GM18511 (cell line): Measurements from ENCODE around the gene NDUFAF3.

ENCODE experiments used
- ATAC-seq: cut with Tn5 transposase; IDR thresholded peaks from one replicate; pipeline ENCODE4 v1.9.1; 2021; ENCODE audit warnings: mild to moderate bottlenecking, moderate library complexity; ENCODE audit not compliant: unreplicated experiment

Gene NDUFAF3

GRCh38 chr3:49017971-49018706 is 3.8 kb upstream of the NDUFAF3 start, which contains the start of gene DALRD3:
DALRD3 (minus strand) TSS chr3:49018580; CDS start chr3:49018564, 16 bp downstream.
- no peak for ATAC-seq

DNA sequence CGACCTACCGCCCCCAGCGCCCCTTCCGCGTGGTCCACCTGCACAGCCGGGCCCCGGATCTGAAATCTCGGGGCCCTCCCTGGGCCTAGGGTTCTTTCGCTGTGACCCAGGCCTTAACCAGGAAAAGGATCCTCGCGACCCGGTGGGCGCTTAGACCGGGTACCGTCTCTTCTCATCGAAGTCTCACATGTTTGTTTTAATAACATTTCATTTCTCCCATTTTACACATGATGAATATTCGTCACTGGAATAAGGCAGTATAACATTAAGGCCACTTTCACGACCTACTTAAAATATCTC is 3.3 kb upstream of the NDUFAF3 start:
- ATAC-seq, result no peak

GRCh38 chr3:49019941-49020329 is 2.0 kb upstream of the NDUFAF3 start:
- ATAC-seq, result no peak

DNA sequence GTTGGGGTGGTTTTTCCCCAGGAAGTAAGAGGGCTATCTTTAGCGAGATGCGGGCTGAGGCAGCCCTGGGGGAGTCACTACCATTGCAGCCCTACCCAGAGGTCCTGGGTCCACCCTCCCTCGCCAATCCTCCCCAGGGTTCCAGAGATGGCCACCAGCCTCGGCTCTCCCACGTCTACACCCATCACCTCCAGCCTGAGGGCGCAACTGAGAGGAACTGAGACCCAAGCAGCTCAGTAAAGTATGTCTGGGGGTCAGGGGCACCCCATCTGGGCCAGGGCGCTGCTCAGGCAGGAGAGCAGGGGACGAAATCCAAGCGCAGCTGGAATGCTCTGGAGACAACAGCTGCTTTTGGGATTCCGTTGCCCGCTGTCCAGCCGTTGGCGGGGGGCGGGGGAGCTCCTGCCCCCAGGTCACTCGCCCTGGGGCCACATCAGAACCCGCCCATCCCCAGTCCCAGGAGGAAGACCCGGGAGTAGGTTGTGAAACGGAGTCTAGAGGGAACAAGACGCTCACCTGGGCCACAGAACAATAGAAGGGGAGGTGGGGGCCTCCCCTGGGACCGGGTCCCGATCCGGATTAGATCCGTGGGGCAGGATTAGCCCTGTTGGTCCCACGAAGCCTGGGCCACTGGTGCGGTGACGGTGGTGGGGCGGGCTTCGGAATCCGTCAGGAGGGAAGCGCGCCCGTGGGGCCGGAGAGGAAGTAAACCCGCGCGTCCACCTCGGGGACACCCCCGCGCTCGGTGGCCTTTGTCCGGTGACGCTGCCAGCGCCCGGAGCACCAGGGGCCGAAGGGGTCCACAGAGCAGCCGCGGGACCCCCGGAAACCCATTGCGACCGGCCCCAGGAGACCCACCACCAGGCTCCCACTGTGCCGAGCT is 1.4 kb upstream of the NDUFAF3 start:
- peak; percentile 0 for ATAC-seq

DNA sequence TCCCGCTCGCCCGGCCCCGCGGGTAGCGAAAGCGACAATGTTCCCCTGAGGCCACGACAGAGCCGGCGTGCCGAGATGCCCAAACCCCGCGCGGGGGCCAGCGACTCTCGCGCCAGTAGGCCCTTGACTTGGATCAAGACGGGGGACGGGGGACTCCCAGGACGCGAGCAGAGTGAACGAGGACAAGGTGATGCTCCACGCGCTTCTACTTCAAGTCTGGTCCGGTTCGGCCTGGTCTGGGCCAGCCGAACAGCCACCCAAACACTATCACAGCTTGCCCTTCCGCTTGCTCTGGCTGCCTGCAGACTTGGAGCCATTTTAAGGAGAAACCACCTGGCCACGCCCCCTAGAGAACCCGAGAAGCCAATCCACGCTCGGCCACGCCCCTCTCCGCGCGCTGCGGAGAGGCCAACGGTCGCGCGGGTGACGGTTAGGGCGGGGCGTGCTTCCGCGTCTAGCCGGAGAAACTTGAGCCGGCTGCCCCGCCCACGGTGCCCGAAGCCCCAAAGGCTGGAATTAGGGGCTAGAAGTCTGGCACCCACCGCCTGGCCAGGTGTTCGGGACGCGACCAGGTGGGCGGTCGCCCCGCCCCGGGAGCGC is 608 bp upstream of the NDUFAF3 start:
- ATAC-seq, result peak; percentile 59

- ATAC-seq, result no peak
Measured at GRCh38 chr3:49022688-49023171, 809 bp downstream of the NDUFAF3 start.

GRCh38 chr3:49023775-49024174 is 1.9 kb downstream of the NDUFAF3 start:
- ATAC-seq, result no peak

- ATAC-seq, result no peak
Measured at GRCh38 chr3:49024449-49024848, 2.5 kb downstream of the NDUFAF3 start.

- no peak for ATAC-seq
Measured at GRCh38 chr3:49025005-49025792, 3.3 kb downstream of the NDUFAF3 start.

GRCh38 chr3:49025793-49026520 is 4.0 kb downstream of the NDUFAF3 start:
- ATAC-seq, result no peak

GRCh38 chr3:49026536-49026935 is 4.6 kb downstream of the NDUFAF3 start:
- ATAC-seq, result no peak

- no peak for ATAC-seq
Measured at GRCh38 chr3:49027634-49028033, 5.7 kb downstream of the NDUFAF3 start.

DNA sequence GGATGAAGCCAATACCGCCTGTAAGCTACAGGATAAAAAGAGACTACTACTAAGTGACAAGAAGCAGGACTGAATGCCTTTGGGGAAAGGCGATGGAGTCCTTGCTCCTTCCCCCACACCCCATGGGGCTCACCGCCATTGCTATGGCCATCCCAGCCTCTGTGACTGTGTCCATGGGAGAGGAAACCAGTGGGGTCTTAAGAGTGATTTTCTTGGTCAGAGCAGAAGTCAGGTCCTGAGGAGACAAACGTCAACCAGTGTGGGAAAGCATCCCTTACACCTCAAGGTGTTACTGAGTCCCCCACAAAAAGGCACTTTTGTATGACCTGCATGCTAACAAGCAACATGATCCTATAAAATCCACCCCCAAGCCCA is 6.4 kb downstream of the NDUFAF3 start:
- ATAC-seq, result no peak

DNA sequence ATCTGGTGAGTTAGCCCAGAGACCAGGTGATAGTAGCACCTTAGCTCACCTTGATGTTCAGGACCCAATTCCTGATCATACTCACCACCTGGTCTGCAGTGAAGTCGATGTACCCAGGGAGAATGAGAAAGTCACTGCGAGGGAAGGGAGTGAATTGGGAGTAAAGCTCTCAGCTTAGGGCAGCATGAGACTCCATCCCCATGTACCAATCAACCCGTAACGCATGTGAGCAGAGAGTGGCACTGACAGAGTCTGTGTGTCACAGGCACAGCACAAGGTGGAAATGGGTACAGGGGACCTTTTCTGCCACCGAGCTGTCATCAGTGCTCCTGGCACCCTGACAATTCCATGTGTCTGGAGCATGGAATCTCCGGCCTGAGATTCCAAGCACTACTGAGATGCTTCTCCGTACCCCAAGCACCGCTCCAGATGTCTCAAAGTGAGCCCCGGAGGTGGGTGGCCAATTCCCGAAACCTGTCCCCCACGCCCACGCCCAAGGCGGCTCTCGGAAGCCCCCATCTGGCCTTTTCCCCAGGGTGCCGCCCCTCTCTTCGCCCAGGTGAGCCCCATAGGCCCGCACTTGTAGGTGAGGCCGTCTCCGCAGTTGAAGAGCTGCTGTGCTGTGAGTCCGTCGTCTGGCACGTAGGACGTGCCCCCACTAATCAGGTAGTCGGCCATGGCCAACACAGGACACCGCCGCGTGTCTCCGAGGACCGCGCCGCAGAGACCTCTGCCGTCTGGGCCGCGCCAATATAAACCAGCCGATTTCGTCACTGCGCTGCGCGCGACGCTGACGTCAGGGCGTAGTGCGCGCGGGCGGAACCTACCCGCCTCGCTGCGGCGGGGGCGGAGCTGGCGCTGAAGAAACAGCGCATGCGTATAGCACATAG is 7.0 kb downstream of the NDUFAF3 start, which contains the start of gene IMPDH2:
Gene IMPDH2 (minus strand): TSS at position 726 of the 890 bp plus-strand sequence. CDS start 48 bp downstream, at position 678.
- ATAC-seq, result peak; percentile 91

- no peak for ATAC-seq
Measured at GRCh38 chr3:49029563-49029884, 7.6 kb downstream of the NDUFAF3 start.

- no peak for ATAC-seq
Measured at GRCh38 chr3:49030321-49030720, 8.4 kb downstream of the NDUFAF3 start.

DNA sequence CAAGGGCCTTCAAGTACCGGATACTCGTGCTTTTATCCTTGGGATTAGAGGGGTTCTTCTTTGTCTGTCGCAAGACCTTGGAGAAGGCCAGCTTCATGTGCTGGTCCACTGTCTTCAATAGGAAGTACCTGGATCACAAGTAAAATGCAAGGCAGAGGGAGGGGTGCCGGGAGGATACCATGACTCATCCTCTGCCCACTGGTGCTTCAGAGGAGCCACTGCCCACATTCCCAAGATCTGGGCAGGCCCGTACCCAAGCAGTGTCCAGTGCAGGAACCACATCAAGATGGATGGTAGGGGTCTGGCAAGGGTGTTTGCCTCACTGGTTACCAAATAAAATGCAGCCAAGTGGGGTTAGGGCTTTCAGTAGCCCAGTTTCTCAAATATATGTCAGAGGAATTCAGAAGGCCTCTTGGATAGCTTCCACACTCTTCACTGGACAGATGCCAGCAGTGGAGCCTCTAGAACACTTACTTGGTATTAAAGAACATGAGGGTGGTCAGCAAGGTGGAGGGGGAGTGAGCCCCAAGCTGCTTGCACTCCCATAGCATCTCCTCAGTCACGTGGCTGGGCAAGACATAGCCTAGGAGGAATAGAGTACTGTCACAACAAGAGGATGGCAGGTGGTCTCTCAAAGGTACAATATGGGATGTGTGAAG is 10.9 kb downstream of the NDUFAF3 start:
- ATAC-seq, result no peak

- no peak for ATAC-seq
Measured at GRCh38 chr3:49034650-49035049, 12.7 kb downstream of the NDUFAF3 start.

GRCh38 chr3:49035281-49035680 is 13.4 kb downstream of the NDUFAF3 start:
- ATAC-seq, result no peak
